ENCODE measurements around the gene KDELR3.

Gene KDELR3

GRCh38 chr22:38437416-38437815 is 30.5 kb upstream of the KDELR3 start:
- no peak for TF ChIP-seq CTCF (IDR thresholded peaks at IDR 0.05; ENCODE audit: poor library complexity, severe bottlenecking)
- Histone ChIP-seq H3K27ac (ENCODE audit: poor library complexity, severe bottlenecking) (no peak overlapping the region), H3K27me3 (ENCODE audit: insufficient read depth, poor library complexity, severe bottlenecking) (no peaks in the 10 kb centered on the region), H3K9me3 (ENCODE audit: severe bottlenecking) (no peaks in the 10 kb centered on the region), H3K4me1 (ENCODE audit: insufficient read depth, poor library complexity, severe bottlenecking) (no peaks in the 10 kb centered on the region), H3K4me3 (ENCODE audit: severe bottlenecking) (no peak overlapping the region), H3K36me3 (ENCODE audit: low read depth) (no peaks in the 10 kb centered on the region)
- DNase-seq (ENCODE audit: low spot score) (no peak), ATAC-seq (ENCODE audit: low read depth) (no peak)

GRCh38 chr22:38440747-38441350 is 27.0 kb upstream of the KDELR3 start:
- Histone ChIP-seq H3K36me3 (ENCODE audit: low read depth) (no peaks in the 10 kb centered on the region), H3K4me1 (ENCODE audit: insufficient read depth, poor library complexity, severe bottlenecking) (no peaks in the 10 kb centered on the region), H3K27ac (ENCODE audit: poor library complexity, severe bottlenecking) (no peak overlapping the region), H3K27me3 (ENCODE audit: insufficient read depth, poor library complexity, severe bottlenecking) (no peaks in the 10 kb centered on the region), H3K9me3 (ENCODE audit: severe bottlenecking) (no peaks in the 10 kb centered on the region), H3K4me3 (ENCODE audit: severe bottlenecking) (no peak overlapping the region)
- TF ChIP-seq CTCF (IDR thresholded peaks at IDR 0.05; ENCODE audit: poor library complexity, severe bottlenecking), result no peak
- DNase-seq (ENCODE audit: low spot score) (no peak), ATAC-seq (ENCODE audit: low read depth) (no peak)

GRCh38 chr22:38441620-38442287 is 26.1 kb upstream of the KDELR3 start:
- Histone ChIP-seq H3K27me3 (ENCODE audit: insufficient read depth, poor library complexity, severe bottlenecking) (no peaks in the 10 kb centered on the region), H3K27ac (ENCODE audit: poor library complexity, severe bottlenecking) (no peak overlapping the region), H3K4me1 (ENCODE audit: insufficient read depth, poor library complexity, severe bottlenecking) (no peaks in the 10 kb centered on the region), H3K36me3 (ENCODE audit: low read depth) (no peaks in the 10 kb centered on the region), H3K9me3 (ENCODE audit: severe bottlenecking) (no peaks in the 10 kb centered on the region), H3K4me3 (ENCODE audit: severe bottlenecking) (no peak overlapping the region)
- DNase-seq (ENCODE audit: low spot score), result no peak
- TF ChIP-seq CTCF (IDR thresholded peaks at IDR 0.05; ENCODE audit: poor library complexity, severe bottlenecking), result no peak
- ATAC-seq (ENCODE audit: low read depth), result 0 out of 3 replicates have a peak, but pooled peaks have one; percentile 40

- Histone ChIP-seq H3K9me3 (ENCODE audit: severe bottlenecking) (no peaks in the 10 kb centered on the region), H3K4me1 (ENCODE audit: insufficient read depth, poor library complexity, severe bottlenecking) (no peaks in the 10 kb centered on the region), H3K36me3 (ENCODE audit: low read depth) (no peaks in the 10 kb centered on the region), H3K27me3 (ENCODE audit: insufficient read depth, poor library complexity, severe bottlenecking) (no peaks in the 10 kb centered on the region), H3K27ac (ENCODE audit: poor library complexity, severe bottlenecking) (no peak overlapping the region), H3K4me3 (ENCODE audit: severe bottlenecking) (no peak overlapping the region)
- no peak; the same call in 2 of the 3 replicates for ATAC-seq (ENCODE audit: low read depth)
- no peak for TF ChIP-seq CTCF (IDR thresholded peaks at IDR 0.05; ENCODE audit: poor library complexity, severe bottlenecking)
- no peak for DNase-seq (ENCODE audit: low spot score)
Observed at GRCh38 chr22:38442967-38443627, 24.8 kb upstream of the KDELR3 start.
